GM10266 (cell line): ENCODE measurements around the gene LRRC42.

ENCODE experiments used
- DNase-seq: peaks from one replicate; pipeline ENCODE4 v3.0.0; 2012; ENCODE audit errors: extremely low spot score
- TF ChIP-seq, protein P1 (sequence below): IDR thresholded peaks from 2 replicates; pipeline ENCODE4 v1.5.1; 2012; ENCODE audit warnings: mild to moderate bottlenecking, low read depth; ENCODE audit not compliant: control insufficient read depth, insufficient read depth; ENCODE audit errors: missing control alignments

Gene LRRC42

DNA sequence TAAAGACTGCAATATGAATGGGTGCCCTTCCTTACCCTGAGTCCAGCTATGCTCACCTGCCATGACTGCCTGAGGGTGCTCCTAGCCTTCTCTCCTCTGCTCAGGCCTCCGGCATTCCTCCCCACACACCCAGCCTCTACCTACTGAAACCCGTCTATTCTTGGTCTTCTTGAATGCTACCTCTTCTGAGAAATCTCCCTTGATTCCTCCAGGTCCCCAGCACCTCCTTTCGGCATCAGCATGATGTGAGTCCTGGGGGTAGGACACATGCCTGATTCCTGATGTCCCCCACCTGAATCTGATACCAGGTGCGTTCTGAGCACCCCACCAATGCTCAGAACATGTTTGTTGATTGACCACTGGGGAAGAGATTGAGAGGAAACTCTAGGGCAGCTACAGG, 63.3 kb downstream of the LRRC42 start:
- TF ChIP-seq, protein P1, sequence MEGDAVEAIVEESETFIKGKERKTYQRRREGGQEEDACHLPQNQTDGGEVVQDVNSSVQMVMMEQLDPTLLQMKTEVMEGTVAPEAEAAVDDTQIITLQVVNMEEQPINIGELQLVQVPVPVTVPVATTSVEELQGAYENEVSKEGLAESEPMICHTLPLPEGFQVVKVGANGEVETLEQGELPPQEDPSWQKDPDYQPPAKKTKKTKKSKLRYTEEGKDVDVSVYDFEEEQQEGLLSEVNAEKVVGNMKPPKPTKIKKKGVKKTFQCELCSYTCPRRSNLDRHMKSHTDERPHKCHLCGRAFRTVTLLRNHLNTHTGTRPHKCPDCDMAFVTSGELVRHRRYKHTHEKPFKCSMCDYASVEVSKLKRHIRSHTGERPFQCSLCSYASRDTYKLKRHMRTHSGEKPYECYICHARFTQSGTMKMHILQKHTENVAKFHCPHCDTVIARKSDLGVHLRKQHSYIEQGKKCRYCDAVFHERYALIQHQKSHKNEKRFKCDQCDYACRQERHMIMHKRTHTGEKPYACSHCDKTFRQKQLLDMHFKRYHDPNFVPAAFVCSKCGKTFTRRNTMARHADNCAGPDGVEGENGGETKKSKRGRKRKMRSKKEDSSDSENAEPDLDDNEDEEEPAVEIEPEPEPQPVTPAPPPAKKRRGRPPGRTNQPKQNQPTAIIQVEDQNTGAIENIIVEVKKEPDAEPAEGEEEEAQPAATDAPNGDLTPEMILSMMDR = no peak
- DNase-seq = no peak

DNA sequence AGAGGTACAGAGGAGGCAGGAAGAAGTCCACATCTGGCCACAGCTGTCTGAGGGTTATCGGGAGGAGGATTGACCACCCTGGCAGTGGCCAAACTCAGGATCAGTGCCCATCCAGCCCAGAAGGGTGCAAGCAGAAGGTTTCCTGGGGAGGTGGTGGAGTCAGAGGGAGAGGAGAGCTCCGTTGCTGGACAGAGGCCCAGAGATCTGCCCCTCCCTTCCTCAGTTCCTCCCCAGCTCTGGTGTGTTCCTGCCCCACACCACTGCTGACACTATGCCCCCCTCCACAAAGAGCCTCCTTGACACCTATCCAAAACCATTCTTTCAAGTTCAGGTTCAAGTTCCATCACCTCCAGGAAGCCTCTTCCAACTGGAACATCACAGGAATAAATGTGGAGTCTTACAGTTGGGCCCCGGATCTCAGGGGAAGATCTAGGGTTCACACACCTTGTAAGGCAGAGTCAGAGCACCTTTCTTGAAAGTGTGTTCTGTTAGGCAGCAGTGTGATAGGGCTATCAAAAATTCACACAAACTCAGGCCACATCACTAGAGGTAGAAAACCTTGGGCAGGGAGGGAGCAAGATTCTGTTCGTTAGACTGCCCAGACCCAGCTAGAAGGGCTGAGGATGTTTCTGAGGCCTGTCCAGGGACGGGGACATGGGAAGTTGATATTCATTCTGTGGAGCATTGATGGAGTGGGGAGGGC, 64.4 kb downstream of the LRRC42 start:
- no peak for DNase-seq
- TF ChIP-seq, protein P1 = no peak

DNA sequence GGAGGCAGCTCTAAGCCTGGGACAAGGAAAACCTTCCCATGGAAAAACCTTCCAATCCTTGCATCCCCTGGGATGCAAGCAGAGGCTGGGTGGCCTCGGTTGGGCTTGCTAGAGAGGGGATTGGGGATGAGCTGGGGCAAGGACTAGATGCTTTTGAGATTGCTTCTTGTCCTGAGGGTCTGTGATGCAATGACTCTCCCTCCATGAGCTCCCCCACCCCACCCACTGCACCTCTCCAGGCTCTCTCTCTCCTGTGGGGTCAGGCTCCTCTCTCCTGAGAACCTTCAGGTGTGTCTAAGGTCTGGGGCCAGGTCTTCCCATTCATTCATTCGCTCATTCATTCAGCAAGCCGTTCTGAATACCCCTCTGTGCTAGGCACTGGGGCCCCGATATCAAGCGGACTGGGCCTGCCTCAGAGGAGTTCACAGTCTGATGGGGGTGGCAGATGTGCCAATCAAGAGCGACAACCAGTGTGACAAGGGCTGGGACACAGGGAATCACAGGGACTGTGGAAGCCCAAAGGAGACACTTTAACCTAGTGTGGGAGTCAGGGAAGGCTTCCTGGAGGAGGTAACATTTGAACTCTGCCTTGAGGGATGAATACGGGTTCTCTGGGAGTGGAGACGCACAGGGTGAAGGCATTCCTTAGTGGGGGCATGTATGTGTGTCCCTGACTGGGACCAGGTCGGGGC, 65.3 kb downstream of the LRRC42 start:
- TF ChIP-seq, protein P1 = no peak
- no peak for DNase-seq

DNA sequence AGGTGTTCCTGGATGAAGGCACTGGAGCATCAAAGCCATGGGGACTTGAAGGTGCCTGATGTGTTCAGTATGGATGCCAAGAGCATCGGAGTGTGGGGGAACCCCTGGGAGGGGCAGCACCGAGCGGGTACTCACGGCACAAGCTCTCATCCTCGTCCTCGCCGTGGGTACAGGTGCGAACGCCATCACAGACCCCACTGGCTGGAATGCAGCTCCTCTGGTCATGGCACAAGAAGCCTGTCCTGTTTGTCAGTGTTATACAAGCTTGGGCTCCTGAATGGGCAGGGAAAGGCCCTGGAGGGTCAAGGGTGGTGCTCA, 65.8 kb downstream of the LRRC42 start:
- DNase-seq = no peak
- TF ChIP-seq, protein P1 = no peak

DNA sequence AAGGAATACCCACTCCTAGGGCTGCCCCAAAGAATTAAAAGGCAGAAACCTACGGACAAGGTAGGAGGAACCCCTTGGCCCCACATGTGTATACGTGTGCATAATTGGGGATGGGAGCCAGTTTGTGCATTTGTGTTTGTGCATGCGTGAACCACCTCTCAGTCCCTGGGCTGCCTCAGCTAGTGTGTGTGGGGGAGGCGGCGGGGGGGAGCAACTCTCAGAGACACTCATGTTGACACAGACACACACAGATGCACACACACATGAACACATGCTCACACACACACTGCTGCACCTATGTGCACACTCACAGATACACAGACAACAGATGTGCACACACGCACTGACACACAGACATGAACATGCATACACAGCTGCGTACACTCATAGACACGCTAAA, 66.7 kb downstream of the LRRC42 start:
- no peak for DNase-seq
- TF ChIP-seq, protein P1 = no peak

DNA sequence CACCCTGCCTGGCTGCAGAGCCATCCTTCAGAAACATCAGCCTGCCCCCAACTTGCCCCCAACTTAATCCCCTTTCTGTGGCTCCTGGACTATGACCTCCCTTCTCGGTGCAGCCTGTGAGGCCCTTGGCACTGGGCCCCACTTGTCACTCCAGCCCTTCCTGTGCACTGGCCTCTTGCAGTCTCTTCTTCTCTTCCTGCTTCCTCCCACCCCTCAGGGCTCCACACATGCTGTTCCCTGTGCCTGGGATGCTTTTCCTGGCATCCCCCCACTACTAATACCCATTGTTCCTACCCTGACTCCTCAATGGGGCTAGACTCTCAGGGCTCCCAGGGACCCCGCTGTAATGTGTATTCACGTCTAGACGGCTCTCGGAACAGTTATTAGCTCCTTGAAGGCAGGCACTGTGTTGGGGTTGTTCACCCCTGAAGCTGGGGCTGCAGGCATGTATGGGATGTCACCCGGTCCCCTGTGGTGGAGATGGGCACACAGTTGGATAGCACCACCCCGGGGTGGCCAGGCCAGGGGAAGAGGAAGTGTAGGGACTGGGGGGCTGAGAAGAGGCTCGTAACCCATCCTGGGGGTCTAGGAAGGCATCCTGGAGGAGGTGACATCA, 67.4 kb downstream of the LRRC42 start:
- no peak for DNase-seq
- TF ChIP-seq, protein P1 = no peak
